Adrenal gland (tissue), 12 donors: ENCODE measurements around the gene SLC51B. TPM values are rescaled to one million over a fixed set of nuclear protein-coding genes. Genes with fewer than 3 reads are reported as not detected.

Experiments used
- DNase-seq, 7 donors: peaks; one replicate each; pipeline ENCODE4 v3.0.0-alpha.2; 2019 to 2020
- H3K27ac ChIP-seq, 5 donors: fragments of 200-600 bp; sonication (generic) in 4 of 5; 1 replicate in 3 of 5; 2 replicates in 2 of 5; pipeline versions ENCODE4 v1.5.1 to v1.8.0; 2016 to 2020; ENCODE audit warnings: mild to moderate bottlenecking in 1 of 5
- H3K27me3 ChIP-seq: fragments of 200-600 bp; 2 replicates; pipeline ENCODE4 v1.8.0; 2021
- H3K36me3 ChIP-seq, 2 donors: fragments of 200-600 bp; replicated peaks in 1 of 2; 1 replicate in 1 of 2; 2 replicates in 1 of 2; pipeline versions ENCODE4 v1.5.1 to v1.8.0; 2018 to 2022
- H3K4me1 ChIP-seq, 2 donors: fragments of 200-600 bp; replicated peaks in 1 of 2; 1 replicate in 1 of 2; 2 replicates in 1 of 2; pipeline versions ENCODE4 v1.5.1 to v1.8.0; 2018 to 2021
- H3K4me3 ChIP-seq, 4 donors: fragments of 200-600 bp; sonication (generic) in 3 of 4; one replicate each; pipeline ENCODE4 v1.5.1; 2016 to 2018
- H3K9me3 ChIP-seq, 3 donors: fragments of 200-600 bp; sonication (generic) in 1 of 3; replicated peaks in 1 of 3; 1 replicate in 2 of 3; 2 replicates in 1 of 3; pipeline versions ENCODE4 v1.5.1 to v1.8.0; 2016 to 2021
- POLR2A ChIP-seq, 2 donors: fragments of 450-650 bp; IDR thresholded peaks; one replicate each; pipeline ENCODE4 v1.6.1; 2017; ENCODE audit warnings: antibody characterized with exemption in 2 of 2, mild to moderate bottlenecking in 2 of 2, moderate library complexity in 1 of 2
- WGBS, 4 donors: extraction: QIAGEN DNeasy Blood & Tissue Kit in 2 of 4; methylation state at CpG; one replicate each; pipeline versions ENCODE4 v1.1.5 to v1.1.7; 2013 to 2017; 5-methylcytosine and 5-hydroxymethylcytosine counted together
- intact Hi-C, 2 donors: fragments of 100-400 bp; cut with DNase I; formaldehyde crosslinking; loops; one replicate each; pipeline versions ENCODE4 v1.14.1 to v1.15.0; 2022 to 2023
- polyA plus RNA-seq, 3 donors: library from polyadenylated mRNA; stranded (reverse); fragments of 200-250 nt in 2 of 3; fragments of 350-450 nt in 1 of 3; fragmentation: Illumina TruSeq in 1 of 3; extraction: RNeasy Lipid Tissue Mini Kit (QIAGEN cat#74804) in 1 of 3; gene quantifications; one replicate each; pipeline ENCODE4 v1.2.3, GENCODE V29; 2013 to 2014
- total RNA-seq, 9 donors: library from RNA; depleted of rRNA in 4 of 9; stranded (reverse); fragments of >200 nt in 4 of 9; fragments of 120-200 nt in 1 of 9; fragmentation: NEBNext Ultra II Directional in 1 of 9; extraction: Animal tissue kit (Norgen Biotek cat#: 25700) in 1 of 9; gene quantifications; one replicate each; pipeline versions ENCODE4 v1.1.0 to v1.2.4, GENCODE V29; 2013 to 2023
- TF ChIP-seq, protein P1 (sequence below), 6 experiments: fragments of 450-650 bp in 4 of 6; fragments of 200-600 bp in 2 of 6; sonication (generic) in 1 of 6; IDR thresholded peaks; 1 replicate in 5 of 6; 2 replicates in 1 of 6; pipeline versions ENCODE4 v1.5.1 to v1.8.0; 2016 to 2021; ENCODE audit warnings: antibody characterized with exemption in 6 of 6, mild to moderate bottlenecking in 2 of 6, moderate library complexity in 1 of 6
- donor health status: healthy with polysubstance abuse.
- donor health status: Bipolar disorder and iron deficiency.
- donor health status: DM: yes; HTN: yes; CAD: no.
- donor health status: DM: no; HTN: no; CAD: no.
- donor health status: DM: no; HTN: no; CAD: no.
- donor health status: DM: yes; HTN: yes; CAD: no.

The SLC51B gene
- total and polyA plus RNA-seq, 12 donors = 0.32 to 3.1 (median 0.69) TPM; not detected in 3

GRCh38 chr15:65066635-65067316, 21.6 kb downstream of the SLC51B start:
- intact Hi-C loops = no loop called here
- Histone ChIP-seq H3K27ac (peak overlapping the region in 1 of 5 donors; percentile 64), H3K4me3 (peak overlapping the region in 1 of 4 donors; percentile 56), H3K9me3 (no peaks in the 10 kb centered on the region), H3K4me1 (peaks cover 0 to 14% of the 10 kb centered on the region in 2 donors), H3K36me3 (no peaks in the 10 kb centered on the region), H3K27me3 (peaks cover 25% of the 10 kb centered on the region)
- WGBS, 4 donors = 53 to 85% (median 57%) methylated on average over 6 to 9 of the region's 9 CpGs
- DNase-seq = no peak
- no peak for TF ChIP-seq POLR2A (IDR thresholded peaks at IDR 0.05)

DNA sequence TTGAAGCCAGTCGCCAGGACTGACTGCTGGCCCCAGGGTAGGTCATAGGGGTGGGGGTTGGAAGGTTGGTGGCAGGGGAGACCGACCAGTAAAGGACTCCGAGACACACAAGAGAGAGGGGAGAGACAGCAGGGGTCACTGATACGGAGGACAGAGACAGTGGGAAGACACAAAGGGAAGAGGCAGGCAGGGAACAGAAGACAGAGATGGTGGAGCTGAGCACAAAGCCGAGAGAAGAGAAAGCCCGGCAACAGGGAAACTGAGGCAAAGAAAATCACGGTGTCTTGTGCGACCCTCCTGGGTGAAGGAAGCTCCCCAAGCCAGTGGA, 22.1 kb downstream of the SLC51B start:
- Histone ChIP-seq H3K27ac (peak overlapping the region in 2 of 5 donors; percentile 49 to 64), H3K36me3 (no peaks in the 10 kb centered on the region), H3K4me3 (peak overlapping the region in 1 of 4 donors; percentile 56), H3K9me3 (no peaks in the 10 kb centered on the region), H3K27me3 (peaks cover 25% of the 10 kb centered on the region), H3K4me1 (peaks cover 0 to 14% of the 10 kb centered on the region in 2 donors)
- TF ChIP-seq, protein P1, sequence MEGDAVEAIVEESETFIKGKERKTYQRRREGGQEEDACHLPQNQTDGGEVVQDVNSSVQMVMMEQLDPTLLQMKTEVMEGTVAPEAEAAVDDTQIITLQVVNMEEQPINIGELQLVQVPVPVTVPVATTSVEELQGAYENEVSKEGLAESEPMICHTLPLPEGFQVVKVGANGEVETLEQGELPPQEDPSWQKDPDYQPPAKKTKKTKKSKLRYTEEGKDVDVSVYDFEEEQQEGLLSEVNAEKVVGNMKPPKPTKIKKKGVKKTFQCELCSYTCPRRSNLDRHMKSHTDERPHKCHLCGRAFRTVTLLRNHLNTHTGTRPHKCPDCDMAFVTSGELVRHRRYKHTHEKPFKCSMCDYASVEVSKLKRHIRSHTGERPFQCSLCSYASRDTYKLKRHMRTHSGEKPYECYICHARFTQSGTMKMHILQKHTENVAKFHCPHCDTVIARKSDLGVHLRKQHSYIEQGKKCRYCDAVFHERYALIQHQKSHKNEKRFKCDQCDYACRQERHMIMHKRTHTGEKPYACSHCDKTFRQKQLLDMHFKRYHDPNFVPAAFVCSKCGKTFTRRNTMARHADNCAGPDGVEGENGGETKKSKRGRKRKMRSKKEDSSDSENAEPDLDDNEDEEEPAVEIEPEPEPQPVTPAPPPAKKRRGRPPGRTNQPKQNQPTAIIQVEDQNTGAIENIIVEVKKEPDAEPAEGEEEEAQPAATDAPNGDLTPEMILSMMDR (IDR thresholded peaks at IDR 0.05) = no peak
- TF ChIP-seq POLR2A (IDR thresholded peaks at IDR 0.05) = no peak
- 26 to 35% (median 28%) methylated on average over 8 of the region's 8 CpGs for WGBS, 4 donors
- intact Hi-C loops = no loop called here
- no peak for DNase-seq

- WGBS, 4 donors = 8 to 66% (median 11%) methylated on average over 3 to 66 of the region's 66 CpGs
- H3K4me3 ChIP-seq = peak within 1 kb of the TSS in 1 of 4 donors; percentile 56
- peaks cover 0 to 14% of the 10 kb centered on the region in 2 donors for H3K4me1 ChIP-seq
- no peaks in the 10 kb centered on the region for H3K9me3 ChIP-seq
- no peak for TF ChIP-seq POLR2A (IDR thresholded peaks at IDR 0.05)
- TF ChIP-seq, protein P1 (IDR thresholded peaks at IDR 0.05) = no peak
- H3K36me3 ChIP-seq = no peaks in the 10 kb centered on the region
- intact Hi-C loops = no loop called here
- peak within 1 kb of the TSS in 2 of 5 donors; percentile 49 to 64 for H3K27ac ChIP-seq
- peaks cover 25% of the 10 kb centered on the region for H3K27me3 ChIP-seq
- no peak for DNase-seq
Observed at GRCh38 chr15:65067645-65068402, 22.6 kb downstream of the SLC51B start, which contains the start of gene RASL12. Gene RASL12, minus strand, starts transcription at chr15:65067991. Its CDS starts 156 bp downstream, at chr15:65067835.

DNA sequence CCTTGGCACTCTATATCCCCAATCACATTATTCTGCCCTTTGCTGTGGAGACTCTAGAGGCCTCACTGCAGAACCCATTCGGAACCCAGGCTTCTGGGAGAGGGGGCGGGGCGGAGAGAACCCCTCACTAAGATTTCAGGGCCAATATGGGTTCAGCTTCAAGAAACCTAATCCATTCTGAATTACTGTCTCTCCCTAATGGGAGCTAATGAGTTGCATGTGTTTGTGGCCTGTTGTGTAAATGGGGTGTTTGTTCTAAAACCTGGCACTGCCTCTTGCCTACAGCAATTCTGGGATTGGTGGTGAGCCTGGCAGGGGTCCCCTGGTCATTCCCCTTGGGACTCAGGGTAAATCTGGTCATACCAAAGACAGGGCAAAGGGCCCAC, 23.2 kb downstream of the SLC51B start:
- TF ChIP-seq, protein P1 (IDR thresholded peaks at IDR 0.05) = no peak
- no peak for TF ChIP-seq POLR2A (IDR thresholded peaks at IDR 0.05)
- Histone ChIP-seq H3K9me3 (no peaks in the 10 kb centered on the region), H3K4me3 (no peak overlapping the region), H3K36me3 (no peaks in the 10 kb centered on the region), H3K4me1 (peaks cover 0 to 14% of the 10 kb centered on the region in 2 donors), H3K27ac (peak overlapping the region in 2 of 5 donors; percentile 49 to 64), H3K27me3 (peaks cover 25% of the 10 kb centered on the region)
- intact Hi-C loops = no loop called here
- no peak for DNase-seq
- 78 to 96% (median 88%) methylated on average over 2 to 3 of the region's 3 CpGs for WGBS, 4 donors
